Activated naive CD4-positive, alpha-beta T cell treated with Interleukin-2 at 50 U/mL for 16 hours (primary cell): ENCODE data around the gene EIF4E2.
"Not testable (repeated sequence)": the region's sequence is repeated elsewhere in the genome, so short reads cannot be mapped to it uniquely, and the experiment has no call there.

Experiments used
- DNase-seq: peaks from one replicate; pipeline ENCODE4 v3.0.0-alpha.2; 2020

EIF4E2 gene

GRCh38 chr2:232522623-232523401 lies 27.7 kb upstream of the EIF4E2 start:
- DNase-seq = no peak

- no peak for DNase-seq
Observed at GRCh38 chr2:232523402-232523681, 27.1 kb upstream of the EIF4E2 start.

DNA sequence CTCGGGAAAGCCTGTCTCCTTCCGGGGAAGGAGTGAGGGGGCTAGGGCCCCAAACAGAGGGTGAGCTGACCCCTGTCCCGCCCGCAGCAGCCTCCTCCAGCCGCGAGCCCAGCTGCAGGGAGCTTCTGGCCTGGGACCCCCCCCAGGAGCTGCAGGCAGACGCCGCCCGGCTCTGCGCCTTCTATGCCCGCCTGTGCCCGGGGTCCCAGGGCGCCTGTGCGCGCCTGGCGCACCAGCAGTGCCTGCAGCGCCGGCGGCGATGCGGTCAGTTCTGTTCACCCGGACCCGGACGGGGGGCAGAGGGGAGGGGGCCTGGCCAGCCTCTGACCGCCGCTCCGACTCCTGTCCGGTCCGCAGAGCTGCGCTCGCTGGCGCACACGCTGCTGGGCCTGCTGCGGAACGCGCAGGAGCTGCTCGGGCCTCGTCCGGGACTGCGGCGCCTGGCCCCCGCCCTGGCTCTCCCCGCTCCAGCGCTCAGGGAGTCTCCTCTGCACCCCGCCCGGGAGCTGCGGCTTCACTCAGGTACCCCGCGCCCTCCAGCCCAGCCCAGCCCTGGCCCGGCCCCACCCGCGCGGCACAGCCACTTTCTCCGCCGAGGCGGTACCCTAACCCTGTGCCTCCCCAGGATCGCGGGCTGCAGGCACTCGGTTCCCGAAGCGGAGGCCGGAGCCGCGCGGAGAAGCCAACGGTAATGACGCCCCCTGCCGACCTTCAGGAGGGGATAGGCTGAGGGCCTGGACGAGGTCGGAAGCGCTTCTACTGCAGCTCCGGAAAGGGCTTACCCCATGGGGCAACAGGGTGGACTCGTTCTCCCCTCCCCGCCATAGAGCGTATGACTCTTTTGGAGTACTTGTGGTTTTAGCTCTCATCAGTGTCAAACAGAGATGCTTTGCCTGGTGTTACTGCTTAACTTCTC lies 26.5 kb upstream of the EIF4E2 start:
- no peak for DNase-seq

- no peak for DNase-seq
Observed at GRCh38 chr2:232524771-232525170, 25.7 kb upstream of the EIF4E2 start.

GRCh38 chr2:232525199-232525598 lies 25.3 kb upstream of the EIF4E2 start:
- DNase-seq = no peak

- DNase-seq = no peak
Observed at GRCh38 chr2:232525791-232526371, 24.6 kb upstream of the EIF4E2 start, which contains the start of gene CHRND. Gene CHRND (plus strand): TSS chr2:232526160. CDS start chr2:232526216, 56 bp downstream.

- no peak for DNase-seq
Observed at GRCh38 chr2:232526372-232526941, 24.0 kb upstream of the EIF4E2 start.

DNA sequence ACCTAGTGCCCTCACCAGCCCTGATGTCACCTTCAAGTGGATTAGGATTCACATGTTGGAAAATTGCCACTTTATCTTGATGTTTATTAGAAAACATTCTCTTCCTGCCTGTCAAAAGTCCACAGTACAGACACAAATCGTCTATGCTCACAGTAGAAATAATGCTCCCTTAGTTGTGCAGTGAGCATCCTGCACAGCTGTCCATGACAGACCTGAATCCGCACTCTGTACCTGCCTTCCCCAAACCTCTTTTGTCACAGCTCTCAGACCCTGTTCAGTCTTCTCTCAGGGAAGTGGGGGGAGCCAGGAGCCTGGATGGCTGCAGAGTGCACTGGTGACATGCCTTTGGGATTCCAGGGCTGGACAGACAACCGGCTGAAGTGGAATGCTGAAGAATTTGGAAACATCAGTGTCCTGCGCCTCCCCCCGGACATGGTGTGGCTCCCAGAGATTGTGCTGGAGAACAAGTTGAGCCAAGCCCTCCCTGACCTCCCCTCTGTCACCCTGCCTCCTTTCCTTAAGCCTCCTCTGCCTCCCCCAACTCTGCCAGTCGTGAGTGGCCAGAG lies 22.5 kb upstream of the EIF4E2 start:
- DNase-seq = no peak

DNA sequence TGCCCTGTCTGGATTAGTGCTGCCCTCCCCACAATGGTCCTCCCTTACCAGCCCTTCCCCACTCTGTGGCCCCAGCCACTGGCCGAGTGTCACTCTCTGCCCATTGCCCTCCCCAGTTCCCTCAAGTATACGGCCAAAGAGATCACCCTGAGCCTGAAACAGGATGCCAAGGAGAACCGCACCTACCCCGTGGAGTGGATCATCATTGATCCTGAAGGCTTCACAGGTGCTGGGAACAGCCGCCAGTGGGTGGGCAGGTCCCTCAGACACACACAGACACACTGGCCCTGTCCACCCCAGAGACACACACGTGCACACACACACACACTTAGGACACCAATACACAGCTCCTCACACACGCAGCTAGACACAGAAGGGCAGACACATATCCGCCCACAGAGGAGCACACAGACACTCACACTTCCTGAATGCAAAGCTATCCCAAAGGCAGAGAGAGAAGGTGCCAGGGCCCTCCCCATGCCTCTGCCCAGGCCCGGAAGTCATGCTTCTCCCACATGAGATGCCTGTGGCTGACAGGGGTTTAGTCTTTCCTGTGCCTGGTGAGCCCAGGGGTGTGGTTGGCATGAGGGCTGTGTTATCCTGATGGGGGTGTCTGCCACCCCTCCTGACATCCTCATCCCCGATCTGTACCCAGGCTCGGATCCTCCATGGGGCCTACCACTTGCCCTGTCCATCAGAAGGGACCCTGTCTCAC lies 21.6 kb upstream of the EIF4E2 start:
- no peak for DNase-seq

- DNase-seq = no peak
Observed at GRCh38 chr2:232529806-232530547, 20.5 kb upstream of the EIF4E2 start.

- DNase-seq = no peak
Observed at GRCh38 chr2:232530626-232531260, 19.7 kb upstream of the EIF4E2 start.

- DNase-seq = no peak
Observed at GRCh38 chr2:232532419-232532818, 18.1 kb upstream of the EIF4E2 start.

GRCh38 chr2:232532821-232533220 lies 17.7 kb upstream of the EIF4E2 start:
- not testable (repeated sequence) for DNase-seq

GRCh38 chr2:232533944-232534710 lies 16.4 kb upstream of the EIF4E2 start:
- no peak for DNase-seq

DNA sequence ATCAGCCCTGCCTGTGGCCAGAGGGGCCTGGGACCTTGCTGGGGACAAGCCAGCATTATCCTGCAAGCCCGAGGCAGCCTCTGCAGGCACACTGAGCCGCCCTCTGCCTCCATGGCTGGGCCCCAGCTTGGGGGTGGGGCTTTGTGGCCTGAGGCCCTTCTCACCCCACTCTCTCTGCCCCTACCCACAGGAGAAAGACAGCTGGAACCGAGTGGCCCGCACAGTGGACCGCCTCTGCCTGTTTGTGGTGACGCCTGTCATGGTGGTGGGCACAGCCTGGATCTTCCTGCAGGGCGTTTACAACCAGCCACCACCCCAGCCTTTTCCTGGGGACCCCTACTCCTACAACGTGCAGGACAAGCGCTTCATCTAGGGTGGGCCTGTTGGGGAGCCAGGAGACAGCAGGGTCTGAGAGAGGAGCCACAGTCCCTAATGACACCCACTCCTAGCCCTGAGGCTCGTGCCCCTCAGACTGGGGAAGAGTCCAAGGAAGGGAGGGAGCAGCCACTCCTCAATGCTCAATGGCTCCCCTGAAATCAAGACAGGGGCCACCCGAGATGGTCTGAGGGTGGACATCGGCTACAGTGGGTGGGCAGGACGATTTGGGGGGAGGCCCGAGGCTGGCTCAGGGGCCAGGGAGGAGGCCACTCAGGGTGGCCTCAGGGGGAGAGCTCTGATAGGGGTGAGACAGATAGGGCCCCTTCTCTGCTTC lies 15.4 kb upstream of the EIF4E2 start:
- no peak for DNase-seq

DNA sequence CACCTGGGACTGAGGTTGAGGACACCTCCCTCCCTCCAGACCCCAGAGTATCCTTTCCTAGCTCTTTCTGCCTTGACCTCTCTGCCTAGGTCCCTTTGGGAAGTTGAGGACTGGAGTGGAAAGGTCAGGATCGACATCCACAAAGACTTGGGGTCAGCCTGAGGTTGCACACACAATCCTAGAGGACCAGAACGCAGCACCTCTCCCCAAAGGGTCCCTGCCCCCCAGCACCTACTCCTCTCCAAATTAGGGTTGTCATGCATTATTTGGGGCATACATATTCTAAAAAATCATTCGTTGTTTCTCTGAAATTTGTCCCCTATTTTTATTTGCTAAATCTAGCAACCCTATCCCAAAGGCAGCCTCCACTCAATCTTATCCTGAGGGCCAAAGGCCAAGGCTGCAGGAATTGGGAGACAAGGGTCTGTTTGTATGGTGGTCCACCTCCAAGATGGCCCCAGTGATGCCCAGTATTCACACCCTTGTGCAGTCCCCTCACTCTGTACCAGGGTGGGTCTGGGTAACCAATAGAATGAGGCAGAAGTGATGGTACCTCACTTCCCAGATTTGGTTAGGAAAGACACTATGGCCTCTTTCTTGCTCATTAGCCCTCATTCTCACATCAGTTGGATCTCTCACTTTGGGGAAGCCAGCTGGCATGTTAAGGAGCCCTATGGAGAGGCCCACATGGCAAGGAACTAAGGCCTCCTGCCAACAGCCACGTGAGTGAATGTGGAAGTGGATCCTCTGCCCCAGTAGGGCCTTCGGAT lies 14.5 kb upstream of the EIF4E2 start:
- DNase-seq = no peak

GRCh38 chr2:232537079-232537478 lies 13.4 kb upstream of the EIF4E2 start:
- no peak for DNase-seq

DNA sequence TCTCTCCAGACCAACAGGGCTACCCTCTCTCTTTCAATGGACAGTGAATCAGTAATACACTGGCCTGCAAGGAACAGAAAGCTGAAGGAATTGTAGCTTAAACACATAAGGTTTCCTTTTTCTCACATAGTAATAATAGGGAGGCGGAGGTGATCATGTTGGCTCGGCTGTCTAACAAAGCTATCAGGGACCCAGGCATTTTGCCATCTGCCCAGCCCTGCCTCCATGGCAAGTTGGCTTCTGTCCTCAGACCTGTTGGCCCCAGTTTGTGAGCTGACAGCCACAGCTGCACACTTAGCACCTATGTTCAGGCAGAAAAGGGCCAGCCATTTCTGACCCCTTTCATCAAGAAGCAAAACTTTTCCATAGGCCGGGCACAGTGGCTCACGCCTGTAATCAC lies 13.0 kb upstream of the EIF4E2 start:
- no peak for DNase-seq

- DNase-seq = no peak
Observed at GRCh38 chr2:232538671-232539070, 11.8 kb upstream of the EIF4E2 start.
